CD4-positive, CD25-positive, alpha-beta regulatory T cell (primary cell): ENCODE measurements around the gene PRR19. TPM values are rescaled to one million over a fixed set of nuclear protein-coding genes. Genes with fewer than 3 reads are reported as not detected.
A peak's percentile ranks its signal among the peaks of the same experiment; 100 is the strongest.

Experiments used
- ATAC-seq, 2 donors: fragments of 150-1000 bp; cut with Tn5 transposase; one replicate each; pipeline ENCODE4 v1.10.0; 2021; ENCODE audit warnings: low read depth in 2 of 2, moderate number of reproducible peaks in 2 of 2, moderate library complexity in 1 of 2
- DNase-seq, 3 donors: peaks; one replicate each; pipeline versions ENCODE4 v3.0.0 to v3.0.0-alpha.2; 2012 to 2022; ENCODE audit warnings: mixed read lengths in 1 of 3
- H3K27ac ChIP-seq: one replicate; pipeline ENCODE4 v1.7.0; 2013; ENCODE audit warnings: mild to moderate bottlenecking, low read length; ENCODE audit not compliant: insufficient read depth, poor library complexity, severe bottlenecking
- H3K27me3 ChIP-seq: one replicate; pipeline ENCODE4 v1.7.0; 2013; ENCODE audit warnings: low read length; ENCODE audit not compliant: control insufficient read depth, insufficient read depth
- H3K36me3 ChIP-seq: one replicate; pipeline ENCODE4 v1.7.0; 2013; ENCODE audit warnings: mild to moderate bottlenecking, low read length, moderate library complexity; ENCODE audit not compliant: control insufficient read depth, insufficient read depth
- H3K4me1 ChIP-seq: 2 replicates; pipeline ENCODE4 v1.7.0; 2013; ENCODE audit warnings: mild to moderate bottlenecking, low read length; ENCODE audit not compliant: insufficient read depth, control insufficient read depth, poor library complexity, severe bottlenecking
- H3K4me3 ChIP-seq: one replicate; pipeline ENCODE4 v1.7.0; 2013; ENCODE audit warnings: low read depth, mild to moderate bottlenecking, low read length, moderate library complexity
- H3K9me3 ChIP-seq, 2 experiments: 1 replicate in 1 of 2; 2 replicates in 1 of 2; pipeline ENCODE4 v1.7.0; 2013; ENCODE audit warnings: low read length in 2 of 2, mild to moderate bottlenecking in 1 of 2, moderate library complexity in 1 of 2; ENCODE audit not compliant: control insufficient read depth in 2 of 2
- H3K27ac Mint-ChIP-seq, 3 donors: one replicate each; pipeline ENCODE4 v1.8.0; 2020 to 2022; ENCODE audit warnings: mild to moderate bottlenecking in 3 of 3, mixed read lengths in 3 of 3, moderate library complexity in 2 of 3
- H3K27me3 Mint-ChIP-seq: one replicate; pipeline ENCODE4 v1.8.0; 2022; ENCODE audit warnings: mild to moderate bottlenecking, mixed read lengths
- H3K36me3 Mint-ChIP-seq: one replicate; pipeline ENCODE4 v1.8.0; 2020; ENCODE audit warnings: mixed read lengths
- H3K4me1 Mint-ChIP-seq, 4 donors: one replicate each; pipeline ENCODE4 v1.8.0; 2020 to 2022; ENCODE audit warnings: mixed read lengths in 4 of 4, mild to moderate bottlenecking in 1 of 4
- H3K4me3 Mint-ChIP-seq, 4 donors: one replicate each; pipeline ENCODE4 v1.8.0; 2020 to 2022; ENCODE audit warnings: mild to moderate bottlenecking in 4 of 4, mixed read lengths in 4 of 4, moderate library complexity in 3 of 4
- H3K9me3 Mint-ChIP-seq, 7 donors: one replicate each; pipeline ENCODE4 v1.8.0; 2020 to 2022; ENCODE audit warnings: mixed read lengths in 7 of 7, mild to moderate bottlenecking in 3 of 7, moderate library complexity in 2 of 7
- polyA plus RNA-seq, 4 donors: library from polyadenylated mRNA; unstranded; fragments of 300-500 nt; fragmentation: Illumina TruSeq; gene quantifications; one replicate each; pipeline ENCODE4 v1.2.3, GENCODE V29; 2021
- total RNA-seq: library from RNA; stranded (reverse); gene quantifications from one replicate; pipeline ENCODE4 v1.2.3, GENCODE V29; 2022

The PRR19 gene
- total and polyA plus RNA-seq, 5 donors from 2014 or later, result 0.10 to 0.83 (median 0.21) TPM; not detected in 1

- H3K27ac Mint-ChIP-seq, result peak overlapping the region in 2 of 3 donors; percentile 96 to 97
- Histone ChIP-seq H3K27me3 (no peaks in the 10 kb centered on the region), H3K4me3 (no peak overlapping the region), H3K36me3 (peaks cover 8% of the 10 kb centered on the region), H3K9me3 (no peaks in the 10 kb centered on the region), H3K4me1 (peaks cover 62% of the 10 kb centered on the region), H3K27ac (peak overlapping the region; percentile 91)
- DNase-seq (no peak), ATAC-seq (no peak)
- H3K9me3 Mint-ChIP-seq, result peaks cover 0 to 2% (median 0%) of the 10 kb centered on the region in 7 donors
- peak overlapping the region in 3 of 4 donors; percentile 86 to 93 (median 92) for H3K4me3 Mint-ChIP-seq
- H3K4me1 Mint-ChIP-seq, result peaks cover 4 to 45% (median 36%) of the 10 kb centered on the region in 4 donors
- no peaks in the 10 kb centered on the region for H3K27me3 Mint-ChIP-seq
- peaks cover 14% of the 10 kb centered on the region for H3K36me3 Mint-ChIP-seq
Observed at GRCh38 chr19:42278452-42279154, 23.3 kb upstream of the PRR19 start.

- Histone ChIP-seq H3K27ac (peak overlapping the region; percentile 91), H3K4me1 (peaks cover 62% of the 10 kb centered on the region), H3K4me3 (peak overlapping the region; percentile 64), H3K9me3 (no peaks in the 10 kb centered on the region), H3K36me3 (peaks cover 6% of the 10 kb centered on the region), H3K27me3 (no peaks in the 10 kb centered on the region)
- no peak for ATAC-seq
- no peak for DNase-seq
- peak overlapping the region; percentile 96 to 97 (median 97) for H3K27ac Mint-ChIP-seq
- H3K4me1 Mint-ChIP-seq, result peaks cover 4 to 45% (median 36%) of the 10 kb centered on the region in 4 donors
- H3K9me3 Mint-ChIP-seq, result peaks cover 0 to 2% (median 0%) of the 10 kb centered on the region in 7 donors
- H3K36me3 Mint-ChIP-seq, result peaks cover 14% of the 10 kb centered on the region
- H3K27me3 Mint-ChIP-seq, result no peaks in the 10 kb centered on the region
- peak overlapping the region; percentile 86 to 96 (median 92) for H3K4me3 Mint-ChIP-seq
Observed at GRCh38 chr19:42279155-42279901, 22.6 kb upstream of the PRR19 start.

GRCh38 chr19:42279902-42280814 is 21.8 kb upstream of the PRR19 start:
- H3K4me1 Mint-ChIP-seq, result peaks cover 4 to 44% (median 36%) of the 10 kb centered on the region in 4 donors
- H3K4me3 Mint-ChIP-seq, result peak overlapping the region; percentile 86 to 96 (median 92)
- H3K4me1 ChIP-seq, result peaks cover 66% of the 10 kb centered on the region
- no peaks in the 10 kb centered on the region for H3K36me3 ChIP-seq
- peaks cover 6% of the 10 kb centered on the region for H3K36me3 Mint-ChIP-seq
- ATAC-seq, result peak; percentile 23 to 33
- no peaks in the 10 kb centered on the region for H3K9me3 ChIP-seq
- peaks cover 5% of the 10 kb centered on the region for H3K27me3 Mint-ChIP-seq
- H3K27ac Mint-ChIP-seq, result peak overlapping the region; percentile 96 to 97 (median 97)
- peak overlapping the region; percentile 91 for H3K27ac ChIP-seq
- DNase-seq, result peak; percentile 85 to 93 (median 87)
- peaks cover 0 to 2% (median 0%) of the 10 kb centered on the region in 7 donors for H3K9me3 Mint-ChIP-seq
- peak overlapping the region; percentile 64 for H3K4me3 ChIP-seq
- no peaks in the 10 kb centered on the region for H3K27me3 ChIP-seq

GRCh38 chr19:42280815-42281145 is 21.2 kb upstream of the PRR19 start:
- Histone ChIP-seq H3K27me3 (no peaks in the 10 kb centered on the region), H3K4me3 (no peak overlapping the region), H3K27ac (peak overlapping the region; percentile 91), H3K9me3 (no peaks in the 10 kb centered on the region), H3K36me3 (no peaks in the 10 kb centered on the region), H3K4me1 (peaks cover 69% of the 10 kb centered on the region)
- DNase-seq, result no peak
- ATAC-seq, result no peak
- peaks cover 4 to 46% (median 36%) of the 10 kb centered on the region in 4 donors for H3K4me1 Mint-ChIP-seq
- peaks cover 0 to 2% (median 0%) of the 10 kb centered on the region in 7 donors for H3K9me3 Mint-ChIP-seq
- H3K36me3 Mint-ChIP-seq, result peaks cover 6% of the 10 kb centered on the region
- H3K27ac Mint-ChIP-seq, result no peak overlapping the region
- peaks cover 5% of the 10 kb centered on the region for H3K27me3 Mint-ChIP-seq
- H3K4me3 Mint-ChIP-seq, result peak overlapping the region in 2 of 4 donors; percentile 11 to 81

- Mint-ChIP-seq H3K4me3 (peak overlapping the region in 2 of 4 donors; percentile 70 to 82), H3K27ac (peak overlapping the region in 2 of 3 donors; percentile 36 to 97), H3K9me3 (peaks cover 0 to under 1% (median 0%) of the 10 kb centered on the region in 7 donors), H3K4me1 (peaks cover 4 to 46% (median 34%) of the 10 kb centered on the region in 4 donors), H3K27me3 (peaks cover 5% of the 10 kb centered on the region), H3K36me3 (peaks cover 1% of the 10 kb centered on the region)
- Histone ChIP-seq H3K4me1 (peaks cover 67% of the 10 kb centered on the region), H3K27me3 (no peaks in the 10 kb centered on the region), H3K27ac (peak overlapping the region; percentile 91), H3K4me3 (no peak overlapping the region), H3K9me3 (no peaks in the 10 kb centered on the region), H3K36me3 (no peaks in the 10 kb centered on the region)
- ATAC-seq (no peak), DNase-seq (peak in 1 of 3 donors; percentile 30)
Observed at GRCh38 chr19:42281146-42281826, 20.6 kb upstream of the PRR19 start.

GRCh38 chr19:42281827-42282762 is 19.8 kb upstream of the PRR19 start:
- peaks cover 59% of the 10 kb centered on the region for H3K4me1 ChIP-seq
- no peaks in the 10 kb centered on the region for H3K9me3 Mint-ChIP-seq
- peak overlapping the region; percentile 91 for H3K27ac ChIP-seq
- DNase-seq (no peak), ATAC-seq (no peak)
- peaks cover 2% of the 10 kb centered on the region for H3K36me3 ChIP-seq
- H3K4me3 Mint-ChIP-seq, result peak overlapping the region in 2 of 4 donors; percentile 2 to 82
- H3K4me3 ChIP-seq, result peak overlapping the region; percentile 37
- H3K27me3 Mint-ChIP-seq, result peaks cover 5% of the 10 kb centered on the region
- H3K27ac Mint-ChIP-seq, result no peak overlapping the region
- no peaks in the 10 kb centered on the region for H3K9me3 ChIP-seq
- no peaks in the 10 kb centered on the region for H3K27me3 ChIP-seq
- H3K36me3 Mint-ChIP-seq, result no peaks in the 10 kb centered on the region
- peaks cover 4 to 39% (median 30%) of the 10 kb centered on the region in 4 donors for H3K4me1 Mint-ChIP-seq
